HUES6 (cell line): Measurements from ENCODE around the gene TMSB15B.
"Not testable (repeated sequence)": the region's sequence is repeated elsewhere in the genome, so short reads cannot be mapped to it uniquely, and the experiment has no call there.

ENCODE experiments used
- H3K27ac ChIP-seq: 2 replicates; pipeline ENCODE4 v1.7.0; 2013; ENCODE audit warnings: low read depth, mild to moderate bottlenecking, low read length, inconsistent platforms
- H3K27me3 ChIP-seq: 2 replicates; pipeline ENCODE4 v1.6.1; 2013; ENCODE audit warnings: low read length; ENCODE audit not compliant: control insufficient read depth, insufficient read depth
- H3K36me3 ChIP-seq: 2 replicates; pipeline ENCODE4 v1.6.1; 2013; ENCODE audit warnings: low read length; ENCODE audit not compliant: control insufficient read depth, insufficient read depth
- H3K4me1 ChIP-seq: 2 replicates; pipeline ENCODE4 v1.6.1; 2013; ENCODE audit warnings: low read length; ENCODE audit not compliant: control insufficient read depth, insufficient read depth
- H3K4me3 ChIP-seq: 2 replicates; pipeline ENCODE4 v1.5.1; 2013; ENCODE audit warnings: low read depth, low read length
- H3K9ac ChIP-seq: one replicate; pipeline ENCODE4 v1.6.1; 2013; ENCODE audit warnings: mild to moderate bottlenecking, low read length
- H3K9me3 ChIP-seq: 2 replicates; pipeline ENCODE4 v1.6.1; 2013; ENCODE audit warnings: low read depth, low read length; ENCODE audit not compliant: control insufficient read depth, insufficient read depth

TMSB15B gene

GRCh38 chrX:103941201-103941975 lies 21.0 kb upstream of the TMSB15B start:
- no peaks in the 10 kb centered on the region; the same call in 1 of the 2 replicates for H3K27me3 ChIP-seq
- no peaks in the 10 kb centered on the region for H3K36me3 ChIP-seq
- H3K4me1 ChIP-seq = no peaks in the 10 kb centered on the region
- no peaks in the 10 kb centered on the region for H3K9me3 ChIP-seq
- no peak overlapping the region for H3K4me3 ChIP-seq
- no peak overlapping the region for H3K9ac ChIP-seq
- H3K27ac ChIP-seq = no peak overlapping the region

GRCh38 chrX:103949506-103949905 lies 12.9 kb upstream of the TMSB15B start:
- Histone ChIP-seq H3K9ac (no peak overlapping the region), H3K9me3 (no peaks in the 10 kb centered on the region), H3K36me3 (no peaks in the 10 kb centered on the region), H3K4me1 (no peaks in the 10 kb centered on the region), H3K27me3 (peaks cover 22% of the 10 kb centered on the region; the same call in 1 of the 2 replicates), H3K27ac (no peak overlapping the region), H3K4me3 (no peak overlapping the region)

- Histone ChIP-seq H3K9me3 (no peaks in the 10 kb centered on the region), H3K36me3 (no peaks in the 10 kb centered on the region), H3K4me3 (no peak overlapping the region), H3K27ac (no peak overlapping the region), H3K4me1 (no peaks in the 10 kb centered on the region), H3K9ac (no peak overlapping the region), H3K27me3 (peaks cover 27% of the 10 kb centered on the region; the same call in 1 of the 2 replicates)
These were observed 9.1 kb upstream of the TMSB15B start for GRCh38 chrX:103953353-103953752.

GRCh38 chrX:103954259-103954658 lies 8.2 kb upstream of the TMSB15B start:
- H3K27ac ChIP-seq = no peak overlapping the region
- no peak overlapping the region for H3K9ac ChIP-seq
- peaks cover 25% of the 10 kb centered on the region; the same call in 1 of the 2 replicates for H3K27me3 ChIP-seq
- no peak overlapping the region for H3K4me3 ChIP-seq
- H3K9me3 ChIP-seq = no peaks in the 10 kb centered on the region
- H3K36me3 ChIP-seq = no peaks in the 10 kb centered on the region
- H3K4me1 ChIP-seq = no peaks in the 10 kb centered on the region

- not testable (repeated sequence) for H3K27ac ChIP-seq, H3K9ac ChIP-seq, H3K36me3 ChIP-seq, H3K4me3 ChIP-seq, H3K27me3 ChIP-seq, H3K4me1 ChIP-seq, H3K9me3 ChIP-seq
These were observed 1.8 kb upstream of the TMSB15B start for GRCh38 chrX:103960599-103960998.

GRCh38 chrX:103983508-103983907 lies 21.1 kb downstream of the TMSB15B start:
- not testable (repeated sequence) for H3K9ac ChIP-seq, H3K4me3 ChIP-seq, H3K27me3 ChIP-seq, H3K4me1 ChIP-seq, H3K27ac ChIP-seq, H3K9me3 ChIP-seq, H3K36me3 ChIP-seq

GRCh38 chrX:103999234-103999633 lies 36.8 kb downstream of the TMSB15B start:
- Histone ChIP-seq H3K9me3 (no peaks in the 10 kb centered on the region), H3K27me3 (peaks cover 50% of the 10 kb centered on the region), H3K4me3 (no peak overlapping the region), H3K4me1 (no peaks in the 10 kb centered on the region), H3K36me3 (no peaks in the 10 kb centered on the region), H3K27ac (no peak overlapping the region), H3K9ac (no peak overlapping the region)

GRCh38 chrX:104008831-104009230 lies 46.4 kb downstream of the TMSB15B start:
- Histone ChIP-seq H3K27me3 (peaks cover 51% of the 10 kb centered on the region), H3K36me3 (no peaks in the 10 kb centered on the region), H3K4me1 (no peaks in the 10 kb centered on the region), H3K9ac (no peak overlapping the region), H3K4me3 (no peak overlapping the region), H3K27ac (no peak overlapping the region), H3K9me3 (no peaks in the 10 kb centered on the region)

GRCh38 chrX:104013158-104013557 lies 50.7 kb downstream of the TMSB15B start:
- Histone ChIP-seq H3K9me3 (no peaks in the 10 kb centered on the region), H3K9ac (no peak overlapping the region), H3K4me1 (no peaks in the 10 kb centered on the region), H3K27ac (no peak overlapping the region), H3K4me3 (no peak overlapping the region), H3K27me3 (peaks cover 38% of the 10 kb centered on the region), H3K36me3 (no peaks in the 10 kb centered on the region)

GRCh38 chrX:104013606-104014005 lies 51.2 kb downstream of the TMSB15B start, which contains the start of gene H2BW1:
Gene H2BW1, minus strand, starts transcription at chrX:104013708. Its CDS starts 132 bp downstream, at chrX:104013576.
- no peak within 1 kb of the TSS for H3K4me3 ChIP-seq
- H3K36me3 ChIP-seq = no peaks in the 10 kb centered on the region
- peaks cover 35% of the 10 kb centered on the region for H3K27me3 ChIP-seq
- no peak within 1 kb of the TSS for H3K9ac ChIP-seq
- H3K27ac ChIP-seq = no peak within 1 kb of the TSS
- H3K9me3 ChIP-seq = no peaks in the 10 kb centered on the region
- no peaks in the 10 kb centered on the region for H3K4me1 ChIP-seq

GRCh38 chrX:104015576-104015975 lies 53.1 kb downstream of the TMSB15B start:
- H3K4me3 ChIP-seq, H3K36me3 ChIP-seq, H3K9me3 ChIP-seq, H3K9ac ChIP-seq, H3K4me1 ChIP-seq, H3K27ac ChIP-seq: not testable (repeated sequence)
- H3K27me3 ChIP-seq = peaks cover 31% of the 10 kb centered on the region; the same call in 1 of the 2 replicates
